Endodermal cell (in vitro differentiated cells): ENCODE data around the gene KCTD21. TPM values are rescaled to one million over a fixed set of nuclear protein-coding genes. Genes with fewer than 3 reads are reported as not detected.

ENCODE experiments used
- DNase-seq: peaks from one replicate; pipeline ENCODE4 v3.0.0-alpha.2; 2017
- H3K27ac ChIP-seq: 2 replicates; pipeline ENCODE4 v1.5.1; 2013; ENCODE audit warnings: mild to moderate bottlenecking, low read depth, low read length, moderate library complexity
- H3K27me3 ChIP-seq: 2 replicates; pipeline ENCODE4 v1.6.1; 2013; ENCODE audit warnings: mild to moderate bottlenecking, low read length, moderate library complexity; ENCODE audit not compliant: insufficient read depth, control insufficient read depth, poor library complexity, severe bottlenecking
- H3K36me3 ChIP-seq: 2 replicates; pipeline ENCODE4 v1.7.0; 2013; ENCODE audit warnings: mild to moderate bottlenecking, low read length, moderate library complexity; ENCODE audit not compliant: control insufficient read depth, insufficient read depth
- H3K4me1 ChIP-seq: one replicate; pipeline ENCODE4 v1.7.0; 2013; ENCODE audit warnings: low read length; ENCODE audit not compliant: control insufficient read depth, insufficient read depth
- H3K4me3 ChIP-seq: 2 replicates; pipeline ENCODE4 v1.5.1; 2013; ENCODE audit warnings: mild to moderate bottlenecking, low read length, moderate library complexity
- H3K9ac ChIP-seq: 2 replicates; pipeline ENCODE4 v1.6.1; 2013; ENCODE audit warnings: mild to moderate bottlenecking, low read length, moderate library complexity; ENCODE audit not compliant: poor library complexity, severe bottlenecking; ENCODE audit errors: extremely low read depth
- H3K9me3 ChIP-seq: 2 replicates; pipeline ENCODE4 v1.6.1; 2013; ENCODE audit warnings: mild to moderate bottlenecking, low read length, moderate library complexity; ENCODE audit not compliant: control insufficient read depth
- H3K27ac Mint-ChIP-seq: 2 replicates; pipeline ENCODE4 v1.8.0; 2020; ENCODE audit warnings: mixed read lengths
- H3K27me3 Mint-ChIP-seq: 2 replicates; pipeline ENCODE4 v1.8.0; 2021; ENCODE audit warnings: mild to moderate bottlenecking, mixed read lengths; ENCODE audit not compliant: insufficient read depth
- H3K36me3 Mint-ChIP-seq: 2 replicates; pipeline ENCODE4 v1.8.0; 2020; ENCODE audit warnings: low read depth, mixed read lengths
- H3K4me1 Mint-ChIP-seq: 2 replicates; pipeline ENCODE4 v1.8.0; 2020; ENCODE audit warnings: mixed read lengths
- H3K4me3 Mint-ChIP-seq: 2 replicates; pipeline ENCODE4 v1.8.0; 2020; ENCODE audit warnings: mild to moderate bottlenecking, moderate library complexity, mixed read lengths
- H3K9me3 Mint-ChIP-seq: 2 replicates; pipeline ENCODE4 v1.8.0; 2020; ENCODE audit warnings: mild to moderate bottlenecking, mixed read lengths
- WGBS, 2 experiments: methylation state at CpG; one replicate each; pipeline versions ENCODE4 v1.1.5 to v1.1.7; 2013; ENCODE audit warnings: missing lambda C conversion rate in 2 of 2, mixed read lengths in 1 of 2; ENCODE audit not compliant: insufficient coverage in 1 of 2, insufficient read length in 1 of 2; 5-methylcytosine and 5-hydroxymethylcytosine counted together
- total RNA-seq, 2 donors: library from RNA; stranded (reverse); fragmentation: NEBNext Ultra II Directional in 1 of 2; extraction: Animal tissue kit (Norgen Biotek cat#: 25700) in 1 of 2; gene quantifications; 2 replicates in 1 of 2; 3 replicates in 1 of 2; pipeline ENCODE4 v1.2.1, GENCODE V29; 2021
- TF ChIP-seq, protein P1 (sequence below): fragments of 200-600 bp; sonication (generic); conservative IDR thresholded peaks from 2 replicates; pipeline ENCODE4 v1.5.0; 2021; ENCODE audit warnings: antibody characterized with exemption, mild to moderate bottlenecking

KCTD21 gene
- total RNA-seq, 2 donors from 2014 or later = 4.1 to 4.6 TPM

DNA sequence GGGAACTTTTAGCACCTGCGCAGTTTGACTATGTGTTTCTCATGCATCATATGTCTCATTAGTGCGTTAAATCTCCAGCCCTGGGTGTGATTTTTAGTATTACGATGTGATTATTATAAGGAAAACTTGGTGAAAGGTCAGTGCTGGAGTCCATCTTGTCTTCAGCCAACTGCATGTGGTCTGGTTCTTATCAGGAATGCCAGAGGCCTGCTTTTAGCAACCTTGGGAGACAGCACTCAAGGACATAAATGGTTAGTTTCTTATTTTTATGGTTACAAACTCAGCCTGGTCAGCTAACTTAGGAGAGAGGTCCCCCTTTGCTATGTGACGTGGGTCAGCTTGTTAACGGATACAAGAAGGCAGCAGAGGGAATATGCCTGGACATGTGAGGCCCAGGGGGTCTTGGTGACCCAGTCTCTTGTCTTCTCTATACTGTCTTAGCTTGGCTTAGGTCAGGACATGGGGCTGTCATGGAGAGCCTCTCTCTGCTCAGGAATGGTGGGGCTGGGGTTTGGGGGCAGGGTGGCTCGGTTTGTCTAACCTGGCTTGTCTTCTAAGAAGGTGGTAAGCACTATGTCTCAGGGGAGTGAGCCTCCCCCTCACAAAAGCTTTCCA lies 21.5 kb downstream of the KCTD21 start:
- Histone ChIP-seq H3K4me3 (no peak overlapping the region), H3K36me3 (no peaks in the 10 kb centered on the region), H3K9ac (no peak overlapping the region), H3K27ac (no peak overlapping the region), H3K9me3 (no peaks in the 10 kb centered on the region), H3K27me3 (no peaks in the 10 kb centered on the region), H3K4me1 (peaks cover 6% of the 10 kb centered on the region)
- Mint-ChIP-seq H3K4me3 (no peak overlapping the region), H3K27me3 (peaks cover 2% of the 10 kb centered on the region), H3K9me3 (no peaks in the 10 kb centered on the region), H3K36me3 (no peaks in the 10 kb centered on the region), H3K4me1 (peaks cover 16% of the 10 kb centered on the region), H3K27ac (no peak overlapping the region)
- 90 to 100% methylated on average over 6 of the region's 6 CpGs for WGBS, 2 experiments
- TF ChIP-seq, protein P1, sequence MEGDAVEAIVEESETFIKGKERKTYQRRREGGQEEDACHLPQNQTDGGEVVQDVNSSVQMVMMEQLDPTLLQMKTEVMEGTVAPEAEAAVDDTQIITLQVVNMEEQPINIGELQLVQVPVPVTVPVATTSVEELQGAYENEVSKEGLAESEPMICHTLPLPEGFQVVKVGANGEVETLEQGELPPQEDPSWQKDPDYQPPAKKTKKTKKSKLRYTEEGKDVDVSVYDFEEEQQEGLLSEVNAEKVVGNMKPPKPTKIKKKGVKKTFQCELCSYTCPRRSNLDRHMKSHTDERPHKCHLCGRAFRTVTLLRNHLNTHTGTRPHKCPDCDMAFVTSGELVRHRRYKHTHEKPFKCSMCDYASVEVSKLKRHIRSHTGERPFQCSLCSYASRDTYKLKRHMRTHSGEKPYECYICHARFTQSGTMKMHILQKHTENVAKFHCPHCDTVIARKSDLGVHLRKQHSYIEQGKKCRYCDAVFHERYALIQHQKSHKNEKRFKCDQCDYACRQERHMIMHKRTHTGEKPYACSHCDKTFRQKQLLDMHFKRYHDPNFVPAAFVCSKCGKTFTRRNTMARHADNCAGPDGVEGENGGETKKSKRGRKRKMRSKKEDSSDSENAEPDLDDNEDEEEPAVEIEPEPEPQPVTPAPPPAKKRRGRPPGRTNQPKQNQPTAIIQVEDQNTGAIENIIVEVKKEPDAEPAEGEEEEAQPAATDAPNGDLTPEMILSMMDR = no peak
- DNase-seq = no peak

GRCh38 chr11:78164471-78164870 lies 24.0 kb downstream of the KCTD21 start:
- no peak for DNase-seq
- Mint-ChIP-seq H3K36me3 (no peaks in the 10 kb centered on the region), H3K9me3 (no peaks in the 10 kb centered on the region), H3K27me3 (peaks cover 2% of the 10 kb centered on the region), H3K4me3 (no peak overlapping the region), H3K4me1 (peaks cover 16% of the 10 kb centered on the region), H3K27ac (no peak overlapping the region)
- TF ChIP-seq, protein P1 = no peak
- 77 to 100% methylated on average over 1 to 2 of the region's 2 CpGs for WGBS, 2 experiments
- no peaks in the 10 kb centered on the region for H3K9me3 ChIP-seq
- H3K36me3 ChIP-seq = no peaks in the 10 kb centered on the region
- no peak overlapping the region for H3K4me3 ChIP-seq
- H3K27me3 ChIP-seq = no peaks in the 10 kb centered on the region
- H3K4me1 ChIP-seq = peaks cover 6% of the 10 kb centered on the region
- no peak overlapping the region for H3K27ac ChIP-seq
- H3K9ac ChIP-seq = no peak overlapping the region

- no peaks in the 10 kb centered on the region for H3K9me3 ChIP-seq
- H3K9me3 Mint-ChIP-seq = no peaks in the 10 kb centered on the region
- H3K4me1 Mint-ChIP-seq = peaks cover 11% of the 10 kb centered on the region
- no peaks in the 10 kb centered on the region for H3K27me3 ChIP-seq
- DNase-seq = no peak
- no peak overlapping the region for H3K27ac Mint-ChIP-seq
- peaks cover 4% of the 10 kb centered on the region for H3K4me1 ChIP-seq
- no peak overlapping the region for H3K9ac ChIP-seq
- H3K36me3 Mint-ChIP-seq = no peaks in the 10 kb centered on the region
- H3K4me3 ChIP-seq = no peak overlapping the region
- H3K4me3 Mint-ChIP-seq = no peak overlapping the region
- peaks cover 4% of the 10 kb centered on the region for H3K27me3 Mint-ChIP-seq
- WGBS, 2 experiments = 94 to 100% methylated on average over 1 to 2 of the region's 2 CpGs
- H3K36me3 ChIP-seq = no peaks in the 10 kb centered on the region
- no peak overlapping the region for H3K27ac ChIP-seq
- TF ChIP-seq, protein P1 = no peak
Measured at GRCh38 chr11:78163828-78164227, 24.6 kb downstream of the KCTD21 start.
